ENCODE data around the gene SPINT1. TPM values are rescaled to one million over a fixed set of nuclear protein-coding genes. Genes with fewer than 3 reads are reported as not detected.

Gene SPINT1
- total and polyA plus RNA-seq, 2 of the 13 experiments (the other 11 are each of a cell fraction or from before 2014, with no cell fraction given): 0.49 to 2.5 TPM

DNA sequence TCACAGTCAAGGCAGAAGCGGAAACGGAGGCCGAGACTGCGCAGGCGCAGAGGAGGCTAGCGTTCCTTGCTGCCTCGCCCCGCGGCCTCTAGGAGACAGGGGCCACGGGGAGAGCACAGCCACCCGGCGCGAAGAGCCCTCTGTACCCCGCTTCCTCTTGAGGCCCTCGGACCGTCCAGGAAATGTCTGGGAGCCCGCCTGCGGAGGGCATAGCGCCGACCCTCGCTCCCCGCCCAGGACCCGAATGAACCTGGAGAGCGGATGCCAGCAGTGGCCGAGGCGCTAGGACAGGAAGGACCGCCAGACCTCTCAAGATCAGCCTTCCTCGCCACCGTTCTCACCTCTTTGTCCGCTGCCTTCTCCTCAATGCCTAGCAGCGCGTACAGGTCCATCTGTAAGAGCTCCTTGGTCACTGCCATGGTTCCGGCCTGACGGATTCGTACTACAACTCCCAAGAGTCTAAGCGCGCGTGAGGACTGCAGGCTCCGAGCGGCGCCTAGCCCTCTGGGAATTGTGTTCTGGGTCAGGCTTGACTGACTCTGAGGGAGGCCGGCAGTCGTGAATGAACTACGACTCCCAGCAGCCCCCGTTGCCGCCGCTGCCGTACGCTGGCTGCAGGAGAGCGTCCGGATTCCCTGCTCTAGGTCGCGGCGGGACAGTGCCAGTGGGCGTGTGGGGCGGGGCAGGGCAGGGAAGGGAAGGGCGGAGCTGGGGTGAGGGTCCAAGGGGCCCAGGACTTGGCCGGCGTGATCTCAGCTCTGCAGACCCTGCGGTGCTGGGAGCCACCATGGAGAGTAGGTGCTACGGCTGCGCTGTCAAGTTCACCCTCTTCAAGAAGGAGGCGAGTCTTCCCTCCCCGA lies 36.6 kb upstream of the SPINT1 start, which contains the start of the genes DNAJC17 and ZFYVE19 (continued):
- TF ChIP-seq SIX1 (CRISPR knock-in tag; IDR thresholded peaks at IDR 0.05; ENCODE audit: borderline replicate concordance) (0 out of 2 replicates have a peak, but pooled peaks have one; percentile 34), KMT2B (CRISPR knock-in tag; IDR thresholded peaks at IDR 0.05) (peak; percentile 74), CREB1 (IDR thresholded peaks at IDR 0.05) (peak; percentile 75), CREB1 (CRISPR knock-in tag; IDR thresholded peaks at IDR 0.05) (peak; percentile 93), PCBP2 (optimal IDR thresholded peaks at IDR 0.05; ENCODE audit: low read depth, low read length, poor library complexity, severe bottlenecking) (no peak), AGO2 (optimal IDR thresholded peaks at IDR 0.05; ENCODE audit: low read depth, low read length) (peak; percentile 71), ZNF781 (CRISPR knock-in tag; IDR thresholded peaks at IDR 0.05; ENCODE audit: borderline replicate concordance, not compliant biosample characterization) (peak; percentile 25), JUN (CRISPR knock-in tag; IDR thresholded peaks at IDR 0.05) (0 out of 2 replicates have a peak, but pooled peaks have one; percentile 15), ESRRA (CRISPR knock-in tag; IDR thresholded peaks at IDR 0.05; ENCODE audit: low read depth) (peak; percentile 42; the same call in 1 of the 2 replicates), ADNP (CRISPR knock-in tag; IDR thresholded peaks at IDR 0.05) (no peak), ZNF547 (CRISPR knock-in tag; IDR thresholded peaks at IDR 0.05) (peak; percentile 20; the same call in 1 of the 2 replicates), POGZ (CRISPR knock-in tag; IDR thresholded peaks at IDR 0.05) (peak; percentile 38), ZNF30 (CRISPR knock-in tag; IDR thresholded peaks at IDR 0.05) (no peak), ZNF136 (CRISPR knock-in tag; IDR thresholded peaks at IDR 0.05; ENCODE audit: low read depth) (no peak), SIN3A (IDR thresholded peaks at IDR 0.05; ENCODE audit: borderline replicate concordance, low read depth, low read length) (peak; percentile 29; the same call in 1 of the 2 replicates)
- TF ChIP-seq, protein P1, sequence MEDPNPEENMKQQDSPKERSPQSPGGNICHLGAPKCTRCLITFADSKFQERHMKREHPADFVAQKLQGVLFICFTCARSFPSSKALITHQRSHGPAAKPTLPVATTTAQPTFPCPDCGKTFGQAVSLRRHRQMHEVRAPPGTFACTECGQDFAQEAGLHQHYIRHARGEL (CRISPR knock-in tag; IDR thresholded peaks at IDR 0.05): no peak
- TF ChIP-seq, protein P2, sequence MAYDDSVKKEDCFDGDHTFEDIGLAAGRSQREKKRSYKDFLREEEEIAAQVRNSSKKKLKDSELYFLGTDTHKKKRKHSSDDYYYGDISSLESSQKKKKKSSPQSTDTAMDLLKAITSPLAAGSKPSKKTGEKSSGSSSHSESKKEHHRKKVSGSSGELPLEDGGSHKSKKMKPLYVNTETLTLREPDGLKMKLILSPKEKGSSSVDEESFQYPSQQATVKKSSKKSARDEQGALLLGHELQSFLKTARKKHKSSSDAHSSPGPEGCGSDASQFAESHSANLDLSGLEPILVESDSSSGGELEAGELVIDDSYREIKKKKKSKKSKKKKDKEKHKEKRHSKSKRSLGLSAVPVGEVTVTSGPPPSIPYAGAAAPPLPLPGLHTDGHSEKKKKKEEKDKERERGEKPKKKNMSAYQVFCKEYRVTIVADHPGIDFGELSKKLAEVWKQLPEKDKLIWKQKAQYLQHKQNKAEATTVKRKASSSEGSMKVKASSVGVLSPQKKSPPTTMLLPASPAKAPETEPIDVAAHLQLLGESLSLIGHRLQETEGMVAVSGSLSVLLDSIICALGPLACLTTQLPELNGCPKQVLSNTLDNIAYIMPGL (CRISPR knock-in tag; IDR thresholded peaks at IDR 0.05; ENCODE audit: borderline replicate concordance in 1 of 2, low read depth in 1 of 2): peak in 1 of 2 experiments; percentile 76; a peak in 3 of 4 replicates
- TF ChIP-seq, protein P3, sequence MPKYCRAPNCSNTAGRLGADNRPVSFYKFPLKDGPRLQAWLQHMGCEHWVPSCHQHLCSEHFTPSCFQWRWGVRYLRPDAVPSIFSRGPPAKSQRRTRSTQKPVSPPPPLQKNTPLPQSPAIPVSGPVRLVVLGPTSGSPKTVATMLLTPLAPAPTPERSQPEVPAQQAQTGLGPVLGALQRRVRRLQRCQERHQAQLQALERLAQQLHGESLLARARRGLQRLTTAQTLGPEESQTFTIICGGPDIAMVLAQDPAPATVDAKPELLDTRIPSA (CRISPR knock-in tag; IDR thresholded peaks at IDR 0.05; ENCODE audit: borderline replicate concordance): no peak
- TF ChIP-seq, protein P4, sequence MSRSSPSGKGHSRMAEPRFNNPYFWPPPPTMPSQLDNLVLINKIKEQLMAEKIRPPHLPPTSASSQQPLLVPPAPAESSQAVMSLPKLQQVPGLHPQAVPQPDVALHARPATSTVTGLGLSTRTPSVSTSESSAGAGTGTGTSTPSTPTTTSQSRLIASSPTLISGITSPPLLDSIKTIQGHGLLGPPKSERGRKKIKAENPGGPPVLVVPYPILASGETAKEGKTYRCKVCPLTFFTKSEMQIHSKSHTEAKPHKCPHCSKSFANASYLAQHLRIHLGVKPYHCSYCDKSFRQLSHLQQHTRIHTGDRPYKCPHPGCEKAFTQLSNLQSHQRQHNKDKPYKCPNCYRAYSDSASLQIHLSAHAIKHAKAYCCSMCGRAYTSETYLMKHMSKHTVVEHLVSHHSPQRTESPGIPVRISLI (CRISPR knock-in tag; IDR thresholded peaks at IDR 0.05; ENCODE audit: borderline replicate concordance): no peak
- TF ChIP-seq, protein P5, sequence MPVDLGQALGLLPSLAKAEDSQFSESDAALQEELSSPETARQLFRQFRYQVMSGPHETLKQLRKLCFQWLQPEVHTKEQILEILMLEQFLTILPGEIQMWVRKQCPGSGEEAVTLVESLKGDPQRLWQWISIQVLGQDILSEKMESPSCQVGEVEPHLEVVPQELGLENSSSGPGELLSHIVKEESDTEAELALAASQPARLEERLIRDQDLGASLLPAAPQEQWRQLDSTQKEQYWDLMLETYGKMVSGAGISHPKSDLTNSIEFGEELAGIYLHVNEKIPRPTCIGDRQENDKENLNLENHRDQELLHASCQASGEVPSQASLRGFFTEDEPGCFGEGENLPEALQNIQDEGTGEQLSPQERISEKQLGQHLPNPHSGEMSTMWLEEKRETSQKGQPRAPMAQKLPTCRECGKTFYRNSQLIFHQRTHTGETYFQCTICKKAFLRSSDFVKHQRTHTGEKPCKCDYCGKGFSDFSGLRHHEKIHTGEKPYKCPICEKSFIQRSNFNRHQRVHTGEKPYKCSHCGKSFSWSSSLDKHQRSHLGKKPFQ (CRISPR knock-in tag; IDR thresholded peaks at IDR 0.05; ENCODE audit: insufficient replicate concordance): peak; percentile 81
- TF ChIP-seq, protein P6, sequence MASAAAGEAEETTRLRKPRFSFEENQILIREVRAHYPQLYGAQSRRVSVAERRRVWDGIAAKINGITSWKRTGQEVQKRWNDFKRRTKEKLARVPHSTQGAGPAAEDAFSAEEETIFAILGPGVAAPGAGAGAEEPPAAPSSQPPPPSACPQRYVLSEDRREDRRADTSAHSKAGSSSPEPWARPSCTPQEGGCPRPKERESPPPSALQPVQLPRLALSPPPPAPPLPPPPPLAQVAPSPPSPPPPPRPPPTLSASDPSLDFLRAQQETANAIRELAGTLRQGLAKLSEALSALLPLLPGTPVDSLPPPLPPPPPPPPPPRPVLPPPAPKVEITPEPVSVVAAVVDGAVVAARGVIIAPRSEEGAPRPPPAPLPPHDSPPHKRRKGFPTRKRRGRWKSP (CRISPR knock-in tag; IDR thresholded peaks at IDR 0.05): peak; percentile 30; the same call in 1 of the 2 replicates
